Activated CD4-positive, alpha-beta memory T cell treated with anti-CD3 and anti-CD28 coated beads, Interleukin-2, amount 10 ng/mL, durations not matched to agents 7 days and 5 days (primary cell): Measurements from ENCODE around the gene OSTF1. TPM values are rescaled to one million over a fixed set of nuclear protein-coding genes. Genes with fewer than 3 reads are reported as not detected.

ENCODE experiments used
- CTCF ChIA-PET: fragments of 350-600 bp; sonication (Branson Sonifier 250); formaldehyde crosslinking; loops from one replicate; lab custom pipeline; 2021; ENCODE audit warnings: antibody characterized with exemption, inconsistent platforms; lab: Charles Lee
- POLR2A ChIA-PET: fragments of 350-600 bp; sonication (Branson Sonifier 250); formaldehyde crosslinking; loops from one replicate; lab custom pipeline; 2021; ENCODE audit warnings: antibody characterized with exemption; lab: Charles Lee
- DNase-seq: peaks from one replicate; pipeline ENCODE4 v3.0.0-alpha.2; 2020
- H3K27ac Mint-ChIP-seq: one replicate; pipeline ENCODE4 v1.8.0; 2021; ENCODE audit warnings: mild to moderate bottlenecking, mixed read lengths
- H3K27me3 Mint-ChIP-seq: one replicate; pipeline ENCODE4 v1.8.0; 2021; ENCODE audit warnings: mixed read lengths
- H3K36me3 Mint-ChIP-seq: one replicate; pipeline ENCODE4 v1.8.0; 2021; ENCODE audit warnings: low read depth, mixed read lengths
- H3K4me1 Mint-ChIP-seq: one replicate; pipeline ENCODE4 v1.8.0; 2021; ENCODE audit warnings: mixed read lengths
- H3K4me3 Mint-ChIP-seq: one replicate; pipeline ENCODE4 v1.8.0; 2021; ENCODE audit warnings: mild to moderate bottlenecking, mixed read lengths
- H3K9me3 Mint-ChIP-seq: one replicate; pipeline ENCODE4 v1.8.0; 2021; ENCODE audit warnings: mixed read lengths
- total RNA-seq, 2 experiments: library from RNA; stranded (reverse); gene quantifications; one replicate each; pipeline ENCODE4 v1.2.3, GENCODE V29; 2021

The OSTF1 gene
- total RNA-seq, 2 experiments from 2014 or later, result 253 to 255 TPM

DNA sequence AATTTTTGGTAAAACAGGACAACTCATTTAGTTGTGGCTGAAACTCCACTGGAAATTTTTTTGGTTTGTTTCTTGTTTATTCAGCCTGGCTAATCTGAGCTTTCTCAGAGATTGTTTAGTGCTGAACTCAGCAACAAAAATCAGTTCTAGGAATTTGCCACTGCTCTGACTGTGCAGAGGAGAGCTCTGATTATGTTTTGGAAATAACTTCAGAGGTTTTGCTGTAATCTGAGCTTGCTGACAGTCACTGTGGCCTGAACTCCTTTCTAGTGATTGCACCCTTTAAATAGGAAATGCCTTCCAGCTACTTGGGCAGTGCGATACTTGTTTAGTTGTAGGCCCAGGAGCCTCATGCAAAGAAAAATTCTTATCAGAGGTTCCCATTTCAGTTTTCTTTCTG lies 60.2 kb downstream of the OSTF1 start:
- H3K4me3 Mint-ChIP-seq, result peak overlapping the region; percentile 9
- CTCF ChIA-PET, result interaction anchor here (0.8 to 2.2 kb wide), 8 partner anchors 10 to 197 kb away, joined by 3 to 15 read pairs (median 5); partner anchors contain the start of genes CARNMT1, NMRK1 and OSTF1
- H3K27ac Mint-ChIP-seq, result peak overlapping the region; percentile 91
- DNase-seq, result peak; percentile 56
- H3K27me3 Mint-ChIP-seq, result no peaks in the 10 kb centered on the region
- peaks cover 21% of the 10 kb centered on the region for H3K9me3 Mint-ChIP-seq
- POLR2A ChIA-PET, result interaction anchor here (0.7 to 9.4 kb wide), 15 partner anchors 9 to 1246 kb away, joined by 3 to 281 read pairs (median 5); partner anchors contain the start of genes C9orf40, CARNMT1, NMRK1 and OSTF1
- H3K36me3 Mint-ChIP-seq, result peaks cover 70% of the 10 kb centered on the region
- H3K4me1 Mint-ChIP-seq, result peaks cover 88% of the 10 kb centered on the region

DNA sequence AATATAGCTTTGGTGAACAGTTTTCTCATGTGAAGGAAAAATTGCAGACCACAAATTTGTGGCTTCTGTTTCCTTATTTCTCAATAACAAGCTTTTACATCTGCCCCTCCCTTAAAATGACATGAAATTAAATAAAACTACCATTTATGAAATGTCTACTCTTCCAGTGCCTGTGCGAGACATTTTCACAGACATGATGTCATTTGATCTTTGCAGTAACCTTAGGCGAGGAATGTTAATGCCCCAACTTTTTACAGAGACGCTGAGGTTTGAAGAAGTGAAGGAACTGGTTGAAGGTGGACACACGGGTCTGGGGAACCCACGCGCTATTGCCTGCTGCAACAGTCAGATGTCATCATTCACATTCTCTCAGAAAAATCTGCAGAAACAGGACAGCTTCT lies 61.5 kb downstream of the OSTF1 start:
- H3K4me3 Mint-ChIP-seq, result peak overlapping the region; percentile 34
- peaks cover 10% of the 10 kb centered on the region for H3K9me3 Mint-ChIP-seq
- CTCF ChIA-PET, result interaction anchor here (1.1 to 2.2 kb wide), 4 partner anchors 11 to 122 kb away, joined by 3 to 6 read pairs (median 4); no protein-coding TSS in a partner anchor
- peaks cover 64% of the 10 kb centered on the region for H3K36me3 Mint-ChIP-seq
- peaks cover 86% of the 10 kb centered on the region for H3K4me1 Mint-ChIP-seq
- DNase-seq, result no peak
- POLR2A ChIA-PET, result interaction anchor here (1.0 to 9.4 kb wide), 11 partner anchors 10 to 1245 kb away, joined by 3 to 281 read pairs (median 5); partner anchors contain the start of genes C9orf40, CARNMT1, NMRK1 and OSTF1
- H3K27me3 Mint-ChIP-seq, result no peaks in the 10 kb centered on the region
- peak overlapping the region; percentile 88 for H3K27ac Mint-ChIP-seq

DNA sequence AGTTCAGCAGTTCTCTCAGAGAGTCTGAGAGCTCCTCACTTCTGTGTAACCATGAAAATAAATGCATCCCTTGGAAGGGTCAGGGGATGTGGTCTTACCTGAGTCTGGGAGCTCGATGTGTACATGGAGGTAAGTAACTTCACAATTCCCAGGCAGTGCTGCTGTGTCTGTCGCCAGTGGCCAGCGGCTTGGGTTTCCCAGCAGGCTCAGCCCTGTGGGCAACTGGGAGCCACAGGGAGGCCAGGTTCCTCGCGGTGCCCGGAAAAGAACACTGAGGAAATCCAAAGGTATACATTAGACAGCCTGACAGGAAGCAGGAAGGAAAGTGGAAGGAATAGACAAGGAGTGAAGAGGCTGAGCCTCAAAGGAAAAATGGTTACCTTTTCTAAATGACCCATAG lies 62.2 kb downstream of the OSTF1 start:
- Mint-ChIP-seq H3K4me1 (peaks cover 81% of the 10 kb centered on the region), H3K27me3 (no peaks in the 10 kb centered on the region), H3K4me3 (peak overlapping the region; percentile 49), H3K9me3 (peaks cover 4% of the 10 kb centered on the region), H3K27ac (peak overlapping the region; percentile 88), H3K36me3 (peaks cover 60% of the 10 kb centered on the region)
- POLR2A ChIA-PET, result interaction anchor here (0.8 to 9.4 kb wide), 11 partner anchors 11 to 198 kb away, joined by 3 to 281 read pairs (median 5); partner anchors contain the start of genes C9orf40, CARNMT1, NMRK1 and OSTF1
- CTCF ChIA-PET, result interaction anchor here (1.1 to 1.3 kb wide), 3 partner anchors 20 to 123 kb away, joined by 3 to 6 read pairs (median 3); no protein-coding TSS in a partner anchor
- no peak for DNase-seq

DNA sequence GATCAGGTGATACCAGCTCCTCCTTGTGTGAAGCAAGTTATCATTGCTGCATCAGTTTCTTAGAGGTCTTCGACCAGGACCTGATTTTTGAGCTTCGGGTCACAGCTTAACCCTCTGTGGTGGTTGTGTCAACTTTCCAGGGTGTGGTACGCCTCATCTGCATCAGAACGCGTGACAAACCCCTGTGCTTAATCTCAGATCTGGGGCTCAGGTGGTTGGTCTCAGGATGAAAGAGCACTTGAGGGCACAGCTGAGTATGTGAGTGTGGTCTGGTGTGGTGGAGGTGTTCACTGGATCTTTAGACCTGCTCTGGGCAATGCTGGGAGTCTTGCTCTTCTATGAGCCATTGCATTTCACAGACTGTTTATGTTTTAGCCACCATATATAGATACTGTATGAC lies 64.1 kb downstream of the OSTF1 start:
- H3K4me1 Mint-ChIP-seq, result peaks cover 82% of the 10 kb centered on the region
- ChIA-PET CTCF (interaction anchor here (0.9 to 2.1 kb wide), 10 partner anchors 11 to 200 kb away, joined by 3 to 8 read pairs (median 5); partner anchors contain the start of genes NMRK1 and OSTF1), POLR2A (interaction anchor here (0.9 to 9.4 kb wide), 18 partner anchors 8 to 1242 kb away, joined by 3 to 281 read pairs (median 6); partner anchors contain the start of genes C9orf40, CARNMT1, NMRK1 and OSTF1)
- H3K9me3 Mint-ChIP-seq, result no peaks in the 10 kb centered on the region
- no peaks in the 10 kb centered on the region for H3K27me3 Mint-ChIP-seq
- peaks cover 59% of the 10 kb centered on the region for H3K36me3 Mint-ChIP-seq
- DNase-seq, result peak; percentile 86
- peak overlapping the region; percentile 88 for H3K27ac Mint-ChIP-seq
- H3K4me3 Mint-ChIP-seq, result peak overlapping the region; percentile 39

DNA sequence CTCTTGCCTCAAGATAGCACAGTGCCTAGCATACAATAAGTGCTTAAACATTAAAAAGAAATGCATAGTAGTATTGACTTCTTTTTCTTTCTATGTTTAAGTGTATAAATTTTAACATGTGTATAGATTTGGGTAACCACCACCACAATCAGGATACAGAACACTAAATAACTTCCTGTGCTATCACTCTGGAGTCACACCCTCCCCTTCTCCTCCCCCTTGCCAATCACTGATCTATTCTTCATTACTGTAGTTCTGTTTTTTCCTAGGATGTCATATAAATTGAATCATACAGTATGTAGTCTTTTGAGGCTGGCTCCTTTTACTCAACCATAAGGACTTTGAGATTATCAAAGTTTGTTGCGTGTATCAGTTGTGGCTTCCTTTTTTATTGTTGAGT lies 68.5 kb downstream of the OSTF1 start:
- no peaks in the 10 kb centered on the region for H3K27me3 Mint-ChIP-seq
- ChIA-PET POLR2A (interaction anchor here (1.9 to 2.2 kb wide), 2 partner anchors 11 to 69 kb away, joined by 5 to 6 read pairs; partner anchors contain the start of genes NMRK1 and OSTF1), CTCF (interaction anchor here (1.0 kb wide), 1 partner anchor 13 kb away, joined by 3 read pairs; no protein-coding TSS in a partner anchor)
- no peak for DNase-seq
- H3K4me3 Mint-ChIP-seq, result no peak overlapping the region
- peaks cover 58% of the 10 kb centered on the region for H3K36me3 Mint-ChIP-seq
- no peaks in the 10 kb centered on the region for H3K9me3 Mint-ChIP-seq
- peaks cover 52% of the 10 kb centered on the region for H3K4me1 Mint-ChIP-seq
- H3K27ac Mint-ChIP-seq, result peak overlapping the region; percentile 64

DNA sequence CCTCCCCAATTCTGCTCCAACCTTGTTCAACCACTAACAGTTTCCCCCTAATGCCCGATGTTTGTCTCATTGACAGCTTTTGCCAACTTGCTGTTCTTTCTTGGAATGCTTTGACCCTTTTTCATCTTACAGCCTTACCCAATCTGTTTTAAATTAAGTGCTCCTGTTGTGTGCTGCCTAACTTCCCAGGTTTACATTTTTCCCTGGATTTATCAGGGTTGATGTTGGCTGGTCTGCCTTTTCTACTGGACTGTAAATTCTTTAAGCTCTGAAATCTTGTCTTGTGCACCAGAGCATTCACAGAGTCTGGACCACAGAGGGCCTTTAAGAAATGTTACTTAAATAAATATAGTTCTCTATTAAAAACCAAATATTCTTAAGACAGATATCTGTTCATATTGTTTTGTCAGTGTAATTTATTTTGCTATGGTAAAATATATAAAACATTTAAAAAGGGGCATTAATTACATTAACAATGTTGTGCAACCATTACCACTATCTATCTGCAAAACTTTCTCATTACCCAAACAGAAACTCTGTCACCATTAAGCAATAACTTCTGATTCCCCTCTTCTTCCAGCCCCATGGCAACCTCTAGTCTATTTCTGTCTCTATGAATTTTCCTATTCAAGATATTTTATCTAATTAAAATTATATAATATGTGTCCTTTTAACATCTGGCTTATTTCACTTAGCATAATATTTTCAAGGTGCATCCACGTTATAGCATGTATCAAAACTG lies 73.0 kb downstream of the OSTF1 start:
- Mint-ChIP-seq H3K4me1 (peaks cover 20% of the 10 kb centered on the region), H3K9me3 (peaks cover 7% of the 10 kb centered on the region), H3K4me3 (no peak overlapping the region), H3K27ac (no peak overlapping the region), H3K36me3 (peaks cover 75% of the 10 kb centered on the region), H3K27me3 (no peaks in the 10 kb centered on the region)
- DNase-seq, result no peak
- ChIA-PET POLR2A (interaction anchor here (1.3 kb wide), 1 partner anchor 9 kb away, joined by 6 read pairs; no protein-coding TSS in a partner anchor), CTCF (interaction anchor here (0.9 to 1.4 kb wide), 4 partner anchors 8 to 24 kb away, joined by 3 to 4 read pairs (median 4); no protein-coding TSS in a partner anchor)

DNA sequence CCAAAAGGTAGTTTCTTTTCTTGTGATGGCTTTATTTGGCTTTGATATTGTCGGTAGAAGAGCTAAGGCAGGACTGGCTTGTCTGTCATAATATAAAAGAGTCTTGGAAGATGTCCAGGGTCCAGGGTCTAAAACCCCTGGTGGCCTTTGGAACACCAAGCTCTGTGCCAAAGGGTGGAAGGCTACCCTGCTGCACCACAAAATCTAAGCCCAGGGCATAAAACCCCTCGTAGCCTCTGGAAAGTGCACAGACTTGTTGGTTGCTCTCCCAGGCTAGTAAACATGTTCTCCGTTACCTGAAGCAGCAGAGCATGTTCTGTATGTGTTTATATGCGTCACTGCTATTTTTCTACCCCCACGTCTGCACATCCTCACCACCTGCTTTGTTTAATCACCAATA lies 75.5 kb downstream of the OSTF1 start:
- Mint-ChIP-seq H3K4me3 (no peak overlapping the region), H3K27me3 (no peaks in the 10 kb centered on the region), H3K36me3 (peaks cover 81% of the 10 kb centered on the region), H3K9me3 (peaks cover 17% of the 10 kb centered on the region), H3K4me1 (peaks cover 30% of the 10 kb centered on the region), H3K27ac (no peak overlapping the region)
- no peak for DNase-seq
- ChIA-PET POLR2A (interaction anchor here (1.2 kb wide), 1 partner anchor 15 kb away, joined by 5 read pairs; no protein-coding TSS in a partner anchor), CTCF (interaction anchor here (1.9 kb wide), 1 partner anchor 22 kb away, joined by 6 read pairs; no protein-coding TSS in a partner anchor)

GRCh38 chr9:75164573-75164972 lies 76.3 kb downstream of the OSTF1 start:
- no peak for DNase-seq
- Mint-ChIP-seq H3K9me3 (peaks cover 17% of the 10 kb centered on the region), H3K27ac (no peak overlapping the region), H3K4me3 (no peak overlapping the region), H3K4me1 (peaks cover 38% of the 10 kb centered on the region), H3K36me3 (peaks cover 84% of the 10 kb centered on the region), H3K27me3 (no peaks in the 10 kb centered on the region)
- ChIA-PET CTCF (interaction anchor here (1.2 kb wide), 1 partner anchor 21 kb away, joined by 3 read pairs; no protein-coding TSS in a partner anchor), POLR2A (interaction anchor here (0.8 to 1.2 kb wide), 2 partner anchors 11 to 12 kb away, joined by 3 read pairs; no protein-coding TSS in a partner anchor)

- peaks cover 57% of the 10 kb centered on the region for H3K4me1 Mint-ChIP-seq
- H3K27ac Mint-ChIP-seq, result peak overlapping the region; percentile 75
- no peak overlapping the region for H3K4me3 Mint-ChIP-seq
- CTCF ChIA-PET, result interaction anchor here (0.5 kb wide), 1 partner anchor 157 kb away, joined by 4 read pairs; no protein-coding TSS in a partner anchor
- DNase-seq, result no peak
- peaks cover 93% of the 10 kb centered on the region for H3K36me3 Mint-ChIP-seq
- H3K9me3 Mint-ChIP-seq, result peaks cover 17% of the 10 kb centered on the region
- POLR2A ChIA-PET, result interaction anchor here (1.0 to 1.7 kb wide), 3 partner anchors 17 to 81 kb away, joined by 3 to 7 read pairs (median 6); no protein-coding TSS in a partner anchor
- no peaks in the 10 kb centered on the region for H3K27me3 Mint-ChIP-seq
Observed at GRCh38 chr9:75167281-75167680, 79.0 kb downstream of the OSTF1 start.

- no peaks in the 10 kb centered on the region for H3K27me3 Mint-ChIP-seq
Observed at GRCh38 chr9:75168270-75169178, 80.2 kb downstream of the OSTF1 start.

DNA sequence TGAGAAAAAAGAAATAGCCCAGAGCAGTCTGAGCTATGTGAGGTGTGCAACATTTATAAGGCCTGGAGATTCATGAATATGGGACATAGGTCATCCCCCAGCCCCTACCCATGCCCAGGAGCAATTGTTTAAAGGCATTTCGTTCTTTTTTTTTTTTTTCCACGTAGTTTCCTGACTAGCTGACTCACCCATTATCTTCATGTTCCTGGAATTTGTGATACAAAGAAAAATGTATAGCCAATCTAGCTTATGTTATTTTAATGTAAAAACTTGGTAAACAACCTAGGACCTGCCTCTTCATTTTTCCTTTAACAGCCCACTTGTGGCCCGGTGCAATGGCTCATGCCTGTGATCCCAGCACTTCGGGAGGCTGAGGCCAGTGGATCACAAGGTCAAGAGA lies 81.3 kb downstream of the OSTF1 start:
- no peak overlapping the region for H3K4me3 Mint-ChIP-seq
- H3K4me1 Mint-ChIP-seq, result peaks cover 65% of the 10 kb centered on the region
- peak overlapping the region; percentile 59 for H3K27ac Mint-ChIP-seq
- no peak for DNase-seq
- no peaks in the 10 kb centered on the region for H3K27me3 Mint-ChIP-seq
- peaks cover 90% of the 10 kb centered on the region for H3K36me3 Mint-ChIP-seq
- ChIA-PET CTCF (interaction anchor here (1.1 to 1.9 kb wide), 7 partner anchors 9 to 217 kb away, joined by 3 to 9 read pairs (median 4); partner anchors contain the start of genes C9orf40 and CARNMT1), POLR2A (interaction anchor here (0.7 to 4.8 kb wide), 4 partner anchors 8 to 81 kb away, joined by 3 to 48 read pairs (median 12); partner anchors contain the start of genes NMRK1 and OSTF1)
- peaks cover 11% of the 10 kb centered on the region for H3K9me3 Mint-ChIP-seq

More at GRCh38 chr9:75168270-75169178, 80.2 kb downstream of the OSTF1 start:
- ChIA-PET POLR2A (interaction anchor here (0.7 to 4.8 kb wide), 7 partner anchors 16 to 83 kb away, joined by 3 to 48 read pairs (median 7); partner anchors contain the start of genes NMRK1 and OSTF1), CTCF (interaction anchor here (1.1 to 1.9 kb wide), 4 partner anchors 8 to 20 kb away, joined by 3 to 9 read pairs (median 4); no protein-coding TSS in a partner anchor)
- no peak overlapping the region for H3K4me3 Mint-ChIP-seq
- peak overlapping the region; percentile 75 for H3K27ac Mint-ChIP-seq
- H3K9me3 Mint-ChIP-seq, result peaks cover 14% of the 10 kb centered on the region
- peaks cover 65% of the 10 kb centered on the region for H3K4me1 Mint-ChIP-seq
- H3K36me3 Mint-ChIP-seq, result peaks cover 91% of the 10 kb centered on the region
- no peak for DNase-seq
